ENCODE measurements around the gene CUL5.

CUL5 gene

GRCh38 chr11:108137212-108137611, 128.5 kb downstream of the CUL5 start:
- DNase-seq = no peak
- no peak overlapping the region for H3K18ac ChIP-seq (ENCODE audit: low read length)
- H3K27me3 ChIP-seq (ENCODE audit: insufficient read depth, low read length) = no peaks in the 10 kb centered on the region
- H2BK5ac ChIP-seq (ENCODE audit: low read depth, low read length, poor library complexity) = no peak overlapping the region
- no peak overlapping the region for H3K4me3 ChIP-seq (ENCODE audit: low read depth, low read length)
- no peak overlapping the region for H3K23ac ChIP-seq (ENCODE audit: low read length)
- no peak overlapping the region for H3K4me2 ChIP-seq (ENCODE audit: low read length)
- H3K14ac ChIP-seq (ENCODE audit: low read length) = no peak overlapping the region
- no CpG with 5 or more reads among the region's 1 CpG for WGBS (ENCODE audit: extremely low coverage, insufficient coverage, insufficient read length)
- no peak overlapping the region for H3K4ac ChIP-seq (ENCODE audit: low read depth, low read length)
- H2AFZ ChIP-seq (ENCODE audit: insufficient read depth, low read length, poor library complexity) = no peak overlapping the region
- H4K8ac ChIP-seq (ENCODE audit: low read depth, low read length) = no peak overlapping the region
- H3K4me1 ChIP-seq (ENCODE audit: control insufficient read depth in 1 of 2, insufficient read depth in 2 of 2, low read length in 2 of 2) = no peaks in the 10 kb centered on the region
- no peak overlapping the region for H2AK5ac ChIP-seq (ENCODE audit: low read length)
- H3K79me2 ChIP-seq (ENCODE audit: control insufficient read depth, insufficient read depth, low read length, poor library complexity) = no peaks in the 10 kb centered on the region
- H4K91ac ChIP-seq (ENCODE audit: low read depth, low read length) = no peak overlapping the region
- no peak overlapping the region for H2BK12ac ChIP-seq (ENCODE audit: low read length)
- no peaks in the 10 kb centered on the region for H3K9me3 ChIP-seq (ENCODE audit: insufficient read depth, low read depth, low read length)
- peaks cover 2 to 7% of the 10 kb centered on the region in 2 experiments for H3K36me3 ChIP-seq (ENCODE audit: control insufficient read depth in 1 of 2, insufficient read depth in 2 of 2, low read length in 2 of 2)
- H3K27ac ChIP-seq (ENCODE audit: low read depth, low read length) = no peak overlapping the region
- no peak overlapping the region for H4K12ac ChIP-seq (ENCODE audit: low read depth, low read length)
- no peak overlapping the region for H3K9ac ChIP-seq (ENCODE audit: low read length)
- H3K79me1 ChIP-seq (ENCODE audit: low read length) = no peaks in the 10 kb centered on the region
- H2BK120ac ChIP-seq (ENCODE audit: insufficient read depth, low read length, poor library complexity) = no peak overlapping the region

- Histone ChIP-seq H2AK5ac (ENCODE audit: low read length) (no peak overlapping the region), H2BK5ac (ENCODE audit: low read depth, low read length, poor library complexity) (no peak overlapping the region), H3K9me3 (ENCODE audit: insufficient read depth, low read depth, low read length) (no peaks in the 10 kb centered on the region), H2BK120ac (ENCODE audit: insufficient read depth, low read length, poor library complexity) (no peak overlapping the region), H2AFZ (ENCODE audit: insufficient read depth, low read length, poor library complexity) (no peak overlapping the region), H3K4me3 (ENCODE audit: low read depth, low read length) (no peak overlapping the region), H3K18ac (ENCODE audit: low read length) (no peak overlapping the region), H3K4me1 (ENCODE audit: control insufficient read depth in 1 of 2, insufficient read depth in 2 of 2, low read length in 2 of 2) (no peaks in the 10 kb centered on the region), H4K12ac (ENCODE audit: low read depth, low read length) (no peak overlapping the region), H3K27me3 (ENCODE audit: insufficient read depth, low read length) (no peaks in the 10 kb centered on the region), H3K27ac (ENCODE audit: low read depth, low read length) (no peak overlapping the region), H4K91ac (ENCODE audit: low read depth, low read length) (no peak overlapping the region), H3K79me2 (ENCODE audit: control insufficient read depth, insufficient read depth, low read length, poor library complexity) (no peaks in the 10 kb centered on the region), H3K79me1 (ENCODE audit: low read length) (no peaks in the 10 kb centered on the region), H3K9ac (ENCODE audit: low read length) (no peak overlapping the region), H3K36me3 (ENCODE audit: control insufficient read depth in 1 of 2, insufficient read depth in 2 of 2, low read length in 2 of 2) (peaks cover 11 to 13% of the 10 kb centered on the region in 2 experiments), H3K4me2 (ENCODE audit: low read length) (no peak overlapping the region), H3K23ac (ENCODE audit: low read length) (no peak overlapping the region), H2BK12ac (ENCODE audit: low read length) (no peak overlapping the region), H4K8ac (ENCODE audit: low read depth, low read length) (no peak overlapping the region), H3K14ac (ENCODE audit: low read length) (no peak overlapping the region), H3K4ac (ENCODE audit: low read depth, low read length) (no peak overlapping the region)
- no CpG with 5 or more reads among the region's 7 CpGs for WGBS (ENCODE audit: extremely low coverage, insufficient coverage, insufficient read length)
- peak; percentile 37 to 79 for DNase-seq
Measured at GRCh38 chr11:108142304-108142703, 133.6 kb downstream of the CUL5 start.

DNA sequence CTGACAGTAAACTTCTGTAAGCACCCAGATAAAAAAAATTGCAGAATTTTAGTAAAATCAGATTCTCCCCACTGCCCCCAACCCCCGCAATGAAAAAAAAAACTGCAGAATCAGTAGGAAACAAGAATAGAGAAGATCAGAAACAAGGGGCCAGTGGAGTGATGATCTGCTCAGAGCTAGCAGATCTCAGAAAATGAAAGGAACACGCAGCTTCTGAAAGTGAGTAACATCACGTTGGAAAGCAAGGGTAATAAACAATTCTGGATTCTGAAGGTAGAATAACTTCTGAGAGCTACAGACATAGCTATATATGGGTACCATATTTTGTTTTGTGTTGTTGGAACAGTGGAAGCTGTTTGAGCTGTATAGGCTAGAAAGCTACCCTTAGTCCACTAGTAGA, 135.9 kb downstream of the CUL5 start:
- no peaks in the 10 kb centered on the region for H3K27me3 ChIP-seq (ENCODE audit: insufficient read depth, low read length)
- no peak overlapping the region for H3K4me3 ChIP-seq (ENCODE audit: low read depth, low read length)
- no peaks in the 10 kb centered on the region for H3K9me3 ChIP-seq (ENCODE audit: insufficient read depth, low read depth, low read length)
- no peak overlapping the region for H2BK5ac ChIP-seq (ENCODE audit: low read depth, low read length, poor library complexity)
- H3K79me2 ChIP-seq (ENCODE audit: control insufficient read depth, insufficient read depth, low read length, poor library complexity) = no peaks in the 10 kb centered on the region
- H3K14ac ChIP-seq (ENCODE audit: low read length) = no peak overlapping the region
- no peak for DNase-seq
- no peak overlapping the region for H3K27ac ChIP-seq (ENCODE audit: low read depth, low read length)
- H4K91ac ChIP-seq (ENCODE audit: low read depth, low read length) = no peak overlapping the region
- no peak overlapping the region for H2BK120ac ChIP-seq (ENCODE audit: insufficient read depth, low read length, poor library complexity)
- WGBS (ENCODE audit: extremely low coverage, insufficient coverage, insufficient read length) = no CpG with 5 or more reads among the region's 3 CpGs
- no peak overlapping the region for H3K4ac ChIP-seq (ENCODE audit: low read depth, low read length)
- no peak overlapping the region for H2BK12ac ChIP-seq (ENCODE audit: low read length)
- no peaks in the 10 kb centered on the region for H3K79me1 ChIP-seq (ENCODE audit: low read length)
- H2AFZ ChIP-seq (ENCODE audit: insufficient read depth, low read length, poor library complexity) = no peak overlapping the region
- no peak overlapping the region for H3K9ac ChIP-seq (ENCODE audit: low read length)
- no peak overlapping the region for H2AK5ac ChIP-seq (ENCODE audit: low read length)
- H4K8ac ChIP-seq (ENCODE audit: low read depth, low read length) = no peak overlapping the region
- H3K23ac ChIP-seq (ENCODE audit: low read length) = no peak overlapping the region
- H3K18ac ChIP-seq (ENCODE audit: low read length) = no peak overlapping the region
- no peak overlapping the region for H4K12ac ChIP-seq (ENCODE audit: low read depth, low read length)
- peaks cover 16 to 19% of the 10 kb centered on the region in 2 experiments for H3K36me3 ChIP-seq (ENCODE audit: control insufficient read depth in 1 of 2, insufficient read depth in 2 of 2, low read length in 2 of 2)
- no peaks in the 10 kb centered on the region for H3K4me1 ChIP-seq (ENCODE audit: control insufficient read depth in 1 of 2, insufficient read depth in 2 of 2, low read length in 2 of 2)
- no peak overlapping the region for H3K4me2 ChIP-seq (ENCODE audit: low read length)

- no peak overlapping the region for H3K23ac ChIP-seq (ENCODE audit: low read length)
- no peak overlapping the region for H4K8ac ChIP-seq (ENCODE audit: low read depth, low read length)
- H2AFZ ChIP-seq (ENCODE audit: insufficient read depth, low read length, poor library complexity) = no peak overlapping the region
- H3K9me3 ChIP-seq (ENCODE audit: insufficient read depth, low read depth, low read length) = no peaks in the 10 kb centered on the region
- no peak overlapping the region for H2AK5ac ChIP-seq (ENCODE audit: low read length)
- no peak overlapping the region for H3K4me3 ChIP-seq (ENCODE audit: low read depth, low read length)
- H3K4me2 ChIP-seq (ENCODE audit: low read length) = no peak overlapping the region
- H2BK12ac ChIP-seq (ENCODE audit: low read length) = no peak overlapping the region
- no CpG with 5 or more reads among the region's 1 CpG for WGBS (ENCODE audit: extremely low coverage, insufficient coverage, insufficient read length)
- no peaks in the 10 kb centered on the region for H3K79me2 ChIP-seq (ENCODE audit: control insufficient read depth, insufficient read depth, low read length, poor library complexity)
- no peak overlapping the region for H3K4ac ChIP-seq (ENCODE audit: low read depth, low read length)
- no peak overlapping the region for H2BK120ac ChIP-seq (ENCODE audit: insufficient read depth, low read length, poor library complexity)
- H2BK5ac ChIP-seq (ENCODE audit: low read depth, low read length, poor library complexity) = no peak overlapping the region
- H3K27ac ChIP-seq (ENCODE audit: low read depth, low read length) = no peak overlapping the region
- DNase-seq = no peak
- no peak overlapping the region for H4K12ac ChIP-seq (ENCODE audit: low read depth, low read length)
- no peaks in the 10 kb centered on the region for H3K27me3 ChIP-seq (ENCODE audit: insufficient read depth, low read length)
- no peak overlapping the region for H3K9ac ChIP-seq (ENCODE audit: low read length)
- no peaks in the 10 kb centered on the region for H3K4me1 ChIP-seq (ENCODE audit: control insufficient read depth in 1 of 2, insufficient read depth in 2 of 2, low read length in 2 of 2)
- no peak overlapping the region for H3K18ac ChIP-seq (ENCODE audit: low read length)
- no peak overlapping the region for H4K91ac ChIP-seq (ENCODE audit: low read depth, low read length)
- H3K36me3 ChIP-seq (ENCODE audit: control insufficient read depth in 1 of 2, insufficient read depth in 2 of 2, low read length in 2 of 2) = peaks cover 24 to 26% of the 10 kb centered on the region in 2 experiments
- H3K14ac ChIP-seq (ENCODE audit: low read length) = no peak overlapping the region
- H3K79me1 ChIP-seq (ENCODE audit: low read length) = no peaks in the 10 kb centered on the region
Measured at GRCh38 chr11:108147150-108147549, 138.5 kb downstream of the CUL5 start.

Data from trophoblast cell (in vitro differentiated cells and primary cell).